ENCODE data around the gene RAB3IP. TPM values are rescaled to one million over a fixed set of nuclear protein-coding genes. Genes with fewer than 3 reads are reported as not detected.

RAB3IP gene, protein sequence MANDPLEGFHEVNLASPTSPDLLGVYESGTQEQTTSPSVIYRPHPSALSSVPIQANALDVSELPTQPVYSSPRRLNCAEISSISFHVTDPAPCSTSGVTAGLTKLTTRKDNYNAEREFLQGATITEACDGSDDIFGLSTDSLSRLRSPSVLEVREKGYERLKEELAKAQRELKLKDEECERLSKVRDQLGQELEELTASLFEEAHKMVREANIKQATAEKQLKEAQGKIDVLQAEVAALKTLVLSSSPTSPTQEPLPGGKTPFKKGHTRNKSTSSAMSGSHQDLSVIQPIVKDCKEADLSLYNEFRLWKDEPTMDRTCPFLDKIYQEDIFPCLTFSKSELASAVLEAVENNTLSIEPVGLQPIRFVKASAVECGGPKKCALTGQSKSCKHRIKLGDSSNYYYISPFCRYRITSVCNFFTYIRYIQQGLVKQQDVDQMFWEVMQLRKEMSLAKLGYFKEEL
- total RNA-seq: 24.0 TPM

GRCh38 chr12:69738351-69739286 lies at the start of gene RAB3IP:
Gene RAB3IP (plus strand): TSS chr12:69738860. CDS start chr12:69755409, 16,549 bp downstream.
- DNase-seq: peak; percentile 57

DNA sequence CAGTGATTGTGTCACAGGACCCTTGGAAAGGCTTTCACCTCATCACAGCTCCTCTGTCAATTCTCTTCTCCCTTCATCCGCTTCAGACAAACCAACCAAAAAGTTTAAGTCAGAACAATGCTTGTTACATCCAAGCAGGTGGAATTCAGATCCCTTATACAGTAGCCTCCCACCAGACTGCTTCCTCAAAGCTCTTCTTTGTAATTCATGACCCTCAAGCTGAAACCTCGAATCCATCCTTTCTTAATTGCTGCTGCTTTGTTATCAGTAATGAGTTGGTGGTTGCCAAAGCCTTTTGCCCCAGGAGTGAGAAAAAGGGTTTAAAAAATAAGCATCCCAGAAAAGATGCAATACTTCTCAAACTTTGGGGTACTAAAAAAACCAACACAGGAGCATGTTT lies 49.0 kb upstream of the RAB3IP start:
- DNase-seq: no peak

GRCh38 chr12:69694123-69694522 lies 44.5 kb upstream of the RAB3IP start:
- no peak for DNase-seq

DNA sequence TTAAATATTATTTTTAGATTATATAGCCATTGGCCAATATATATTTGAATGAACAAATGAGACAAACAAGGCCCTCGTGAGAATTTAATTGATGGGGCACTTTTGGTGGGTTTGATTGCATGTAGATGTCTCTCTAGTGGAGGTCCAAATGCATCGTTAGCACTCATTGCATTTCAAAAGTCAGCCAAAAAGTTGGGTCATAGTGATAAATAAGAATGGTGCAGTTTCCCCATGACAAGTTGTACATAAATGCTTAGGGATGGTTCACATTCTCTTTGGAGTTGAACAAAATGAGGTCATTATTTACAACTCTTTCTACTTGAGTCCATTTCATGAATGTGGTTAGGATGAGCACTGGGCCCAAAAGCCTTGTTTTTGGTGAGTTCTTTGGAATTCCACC lies 40.6 kb upstream of the RAB3IP start:
- no peak for DNase-seq

DNA sequence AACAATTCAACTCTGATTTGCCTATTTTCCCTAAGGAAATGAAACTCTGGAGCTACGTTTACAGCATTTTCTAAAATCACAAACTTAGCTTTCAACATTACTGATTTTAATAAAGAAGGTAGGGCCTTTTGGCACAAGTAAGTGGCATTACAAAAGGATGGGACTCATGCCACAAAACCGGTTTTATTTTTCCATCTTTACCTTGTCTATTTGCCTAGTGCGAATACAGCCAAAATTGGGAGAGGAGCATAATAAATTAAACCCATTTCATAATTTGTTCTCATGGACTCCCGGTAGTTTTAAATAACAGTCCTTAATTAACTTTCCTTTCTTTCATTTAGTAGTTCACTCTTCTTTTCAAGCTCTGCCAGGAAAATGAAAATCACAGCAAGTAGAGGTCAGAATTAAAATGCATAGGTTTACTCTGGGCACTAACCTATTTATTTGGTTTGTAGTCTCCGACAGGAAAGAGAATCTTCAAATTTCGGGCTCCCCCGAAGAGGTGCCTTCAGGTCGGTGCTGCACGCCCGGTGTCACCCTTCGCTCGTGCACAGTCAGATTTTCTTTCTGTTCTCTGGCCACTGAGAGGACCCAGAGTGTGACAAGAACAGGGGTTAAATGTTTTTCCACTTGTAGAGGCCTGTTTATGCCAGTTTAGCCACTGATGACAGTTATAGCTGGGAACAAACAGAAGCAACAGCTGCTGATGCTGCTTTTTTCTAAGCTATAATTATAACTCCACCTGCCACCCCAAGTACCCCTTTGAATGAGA lies 39.7 kb upstream of the RAB3IP start, which contains the start of gene BEST3:
BEST3 (minus strand) TSS at position 535 of the 772 bp plus-strand sequence. CDS start 1,505 bp downstream, outside the sequence.
- DNase-seq: no peak

GRCh38 chr12:69701826-69702225 lies 36.8 kb upstream of the RAB3IP start:
- DNase-seq: no peak

- DNase-seq: no peak
Observed at GRCh38 chr12:69703146-69703642, 35.5 kb upstream of the RAB3IP start.

DNA sequence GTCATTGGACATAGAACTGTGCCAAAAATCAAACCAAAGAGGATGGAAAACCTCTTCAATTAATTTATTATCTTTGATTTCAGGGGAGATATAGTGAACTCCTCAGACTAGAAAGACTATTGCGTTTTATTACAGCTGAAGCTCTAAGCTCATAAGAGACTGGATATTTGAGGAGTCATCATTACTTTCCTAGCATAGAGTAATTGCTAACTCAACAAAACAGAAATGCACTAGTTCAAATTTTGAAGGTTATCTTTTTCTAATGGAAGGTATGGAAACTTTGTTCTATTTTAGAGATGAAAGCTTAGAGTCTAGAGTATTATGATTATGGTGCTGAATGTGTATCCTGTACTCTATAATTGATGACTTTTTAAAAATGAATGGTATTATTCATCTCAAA lies 34.3 kb upstream of the RAB3IP start:
- no peak for DNase-seq

- DNase-seq: no peak
Observed at GRCh38 chr12:69708649-69709048, 30.0 kb upstream of the RAB3IP start.

DNA sequence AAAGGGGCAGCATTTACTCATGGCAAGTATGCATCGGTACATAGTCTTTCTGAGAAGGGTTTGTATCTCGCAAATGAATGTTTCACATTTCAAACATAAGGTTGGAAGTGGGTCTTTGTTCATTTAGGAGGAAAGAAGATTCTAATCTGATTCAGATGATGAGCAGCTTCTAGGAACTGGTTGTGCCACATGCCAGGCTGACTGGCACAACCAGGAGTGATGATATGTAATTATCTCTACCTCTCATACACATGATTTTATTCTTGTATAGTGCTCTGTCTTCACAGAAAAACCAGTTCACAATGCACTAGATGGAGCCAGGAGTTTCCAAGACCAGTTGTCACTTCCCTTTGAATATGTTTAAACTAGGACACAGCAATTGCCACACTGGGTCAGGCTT lies 25.8 kb upstream of the RAB3IP start:
- DNase-seq: no peak

DNA sequence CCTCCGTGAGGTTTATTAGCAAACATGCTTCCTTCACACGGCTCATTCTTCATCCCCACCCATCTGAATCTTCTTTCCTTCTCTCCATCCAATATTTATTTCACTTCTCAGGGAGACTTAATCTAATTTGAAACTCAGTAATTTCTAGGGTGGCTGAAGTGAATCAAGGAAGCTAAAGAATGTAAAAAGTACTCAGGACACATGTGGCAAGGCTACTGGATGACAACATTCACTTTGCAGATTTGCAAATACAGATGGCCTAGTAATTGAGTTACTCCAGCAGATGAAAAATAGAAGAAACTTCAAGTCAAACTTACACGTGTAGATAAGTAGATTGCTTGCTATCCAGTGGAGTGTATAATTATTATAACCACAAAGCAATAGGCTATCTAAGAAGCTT lies 24.1 kb upstream of the RAB3IP start:
- no peak for DNase-seq

- no peak for DNase-seq
Observed at GRCh38 chr12:69719336-69720316, 19.0 kb upstream of the RAB3IP start.

DNA sequence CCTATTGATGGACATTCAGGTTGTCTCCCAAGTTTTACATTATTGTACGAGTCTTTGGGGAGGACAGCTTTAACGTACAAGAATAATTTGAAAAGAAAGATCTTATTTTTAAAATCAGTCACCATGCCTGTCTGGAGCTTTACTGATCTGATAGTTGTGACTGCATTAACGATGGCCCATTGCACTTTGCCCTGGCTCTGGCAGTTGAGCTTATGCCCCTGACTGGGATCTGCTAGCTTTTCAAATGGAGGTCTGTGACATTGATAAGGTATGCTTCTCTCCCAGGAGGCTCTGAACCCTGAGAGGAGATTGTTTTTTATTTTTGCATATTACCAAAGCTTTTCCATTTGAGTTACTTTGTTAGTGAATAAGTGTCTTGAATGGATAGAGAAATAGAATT lies 17.9 kb upstream of the RAB3IP start:
- no peak for DNase-seq

DNA sequence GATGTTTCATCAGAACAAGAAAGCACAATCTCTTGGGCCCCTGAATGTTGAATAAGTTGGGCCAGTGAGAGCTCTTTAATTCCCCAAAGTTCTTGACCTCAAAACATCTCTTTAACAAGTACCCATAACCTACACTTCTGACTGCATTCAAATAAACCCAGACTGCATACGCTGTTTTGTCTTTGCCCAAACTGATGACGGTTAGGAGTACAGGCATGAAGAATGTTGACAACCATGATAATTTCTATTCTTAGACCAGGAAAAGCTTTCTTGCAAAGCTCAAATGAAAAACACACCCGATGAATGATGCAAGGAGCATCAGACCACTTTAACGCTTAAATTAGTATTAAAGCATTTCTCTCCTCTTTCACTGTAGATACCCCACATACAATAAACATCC lies 11.7 kb upstream of the RAB3IP start:
- no peak for DNase-seq

GRCh38 chr12:69732088-69732487 lies 6.6 kb upstream of the RAB3IP start:
- DNase-seq: no peak

DNA sequence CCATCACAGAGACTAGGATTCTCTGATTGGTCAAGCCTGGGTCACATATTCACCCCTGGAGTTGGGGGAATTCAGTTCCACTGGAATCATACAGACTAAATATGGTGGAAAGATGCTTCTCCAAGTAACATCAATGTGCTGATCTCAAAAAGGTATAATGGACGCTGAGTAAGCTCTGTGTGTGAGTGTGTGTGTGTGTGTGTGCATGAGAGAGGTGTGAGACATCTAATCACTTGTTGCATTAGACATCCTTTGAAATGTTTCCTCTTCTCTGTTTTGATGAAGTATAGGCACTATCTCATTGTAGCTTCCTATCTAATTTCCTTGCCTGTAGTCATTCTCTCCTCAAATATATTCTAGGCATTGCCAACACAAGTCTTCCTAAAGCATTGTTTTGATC lies 5.0 kb upstream of the RAB3IP start:
- no peak for DNase-seq

DNA sequence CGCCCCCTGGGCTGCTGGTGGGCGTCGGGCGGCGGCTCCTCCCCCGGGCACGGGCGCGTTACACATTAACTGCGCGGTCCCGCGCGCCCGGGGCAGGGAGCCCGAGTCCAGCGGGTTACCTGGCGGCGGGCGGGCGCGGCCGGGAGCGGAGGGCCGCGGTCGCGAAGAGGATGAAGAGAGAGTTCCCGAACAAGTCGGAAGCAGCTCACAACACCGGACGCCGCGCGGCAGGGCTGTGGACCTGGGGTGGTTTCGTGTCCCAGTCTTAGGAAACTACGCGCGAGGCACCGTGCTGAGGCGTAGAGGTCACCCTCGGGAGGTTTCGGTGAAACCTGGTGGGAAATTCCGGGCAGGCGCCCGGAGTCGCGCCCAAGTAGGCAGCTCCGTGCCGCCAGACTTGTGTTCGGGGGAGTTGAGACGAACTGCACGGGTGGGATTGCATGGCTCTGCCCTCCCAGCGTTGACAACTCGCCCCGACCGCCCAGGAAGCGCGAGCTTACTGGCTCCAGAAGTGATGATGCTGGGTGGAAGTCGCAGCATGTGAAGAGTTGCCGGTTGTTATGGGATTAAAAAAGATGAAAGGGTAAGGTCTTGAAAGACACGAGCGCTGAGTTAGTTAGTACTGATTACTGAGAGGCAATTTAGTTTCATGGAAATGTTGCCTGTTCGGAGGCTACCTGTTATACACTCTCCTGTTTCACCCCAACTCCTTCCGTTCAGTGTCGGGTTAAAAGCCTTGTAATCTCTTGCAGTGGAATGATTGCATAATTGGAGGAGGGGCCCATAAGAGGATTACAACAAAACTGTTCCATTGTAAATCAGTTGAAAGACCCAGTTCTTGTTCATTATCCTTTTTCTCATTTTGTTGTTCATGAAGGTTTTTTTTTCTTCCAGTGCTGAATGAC lies 879 bp downstream of the RAB3IP start:
- DNase-seq: peak; percentile 46

DNA sequence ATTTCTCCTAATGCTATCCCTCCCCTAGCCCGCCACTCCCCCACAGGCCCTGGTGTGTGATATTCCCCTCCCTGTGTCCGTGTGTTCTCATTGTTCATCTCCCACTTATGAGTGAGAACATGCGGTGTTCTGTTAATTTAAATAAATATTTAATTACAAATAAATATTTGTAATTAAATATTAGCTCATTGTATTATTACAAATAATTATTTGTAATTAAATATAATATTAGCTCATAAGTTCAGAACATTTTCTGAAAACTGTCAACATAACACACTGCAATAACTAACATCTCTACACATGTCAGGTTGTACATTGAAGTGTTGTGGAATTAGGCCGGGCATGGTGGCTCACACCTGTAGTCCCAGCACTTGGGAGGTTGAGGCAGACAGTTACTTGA lies 5.4 kb downstream of the RAB3IP start:
- DNase-seq: no peak

DNA sequence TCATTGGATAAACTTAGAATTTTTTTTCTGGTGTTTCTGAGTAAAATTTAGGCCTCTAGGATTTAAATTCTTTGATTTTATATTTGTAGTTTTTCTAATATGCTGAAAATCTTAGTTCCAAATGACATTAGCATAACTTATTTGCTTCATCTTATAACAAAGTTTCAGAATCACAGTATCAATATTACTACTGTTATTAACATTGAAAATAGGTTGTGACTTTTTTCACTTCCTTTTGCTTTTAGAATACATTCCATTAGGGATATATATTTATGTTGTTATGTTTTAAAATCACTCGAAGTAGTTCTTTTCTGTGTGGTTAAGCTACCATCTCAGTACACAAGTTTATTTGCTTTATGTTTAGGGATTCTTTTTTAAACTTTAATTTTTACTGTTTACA lies 12.8 kb downstream of the RAB3IP start:
- DNase-seq: no peak

DNA sequence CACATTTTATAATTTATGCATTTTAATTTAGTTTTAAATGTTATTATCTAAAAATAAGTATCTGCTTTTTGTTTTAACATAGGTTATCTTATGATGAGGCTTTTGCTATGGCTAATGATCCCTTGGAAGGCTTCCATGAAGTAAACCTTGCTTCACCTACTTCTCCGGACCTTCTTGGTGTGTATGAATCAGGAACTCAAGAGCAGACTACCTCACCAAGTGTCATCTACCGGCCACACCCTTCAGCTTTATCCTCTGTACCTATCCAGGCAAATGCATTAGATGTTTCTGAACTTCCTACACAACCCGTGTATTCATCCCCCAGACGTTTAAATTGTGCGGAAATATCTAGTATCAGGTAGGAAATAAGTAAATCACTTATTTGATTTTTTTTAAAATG lies 16.6 kb downstream of the RAB3IP start:
- DNase-seq: no peak

All from skin of body (tissue), 2 donors.